ENCODE data around the gene PNMA8B. TPM values are rescaled to one million over a fixed set of nuclear protein-coding genes. Genes with fewer than 3 reads are reported as not detected.
A peak's percentile ranks its signal among the peaks of the same experiment; 100 is the strongest.

Gene PNMA8B
- total RNA-seq, 1 donor from 2014 or later: 2.4 TPM

- Mint-ChIP-seq H3K9me3 (no peaks in the 10 kb centered on the region), H3K36me3 (no peaks in the 10 kb centered on the region), H3K4me3 (no peak overlapping the region), H3K27me3 (peaks cover 42% of the 10 kb centered on the region), H3K4me1 (ENCODE audit: unreplicated experiment) (peaks cover 47% of the 10 kb centered on the region), H3K27ac (no peak overlapping the region)
- TF ChIP-seq CTCF (conservative IDR thresholded peaks at IDR 0.05): no peak
- DNase-seq (ENCODE audit: extremely low spot score, unreplicated experiment): no peak
Measured at GRCh38 chr19:46486358-46486757, 9.3 kb downstream of the PNMA8B start.

- H3K27me3 Mint-ChIP-seq: peaks cover 27% of the 10 kb centered on the region
- no peak overlapping the region for H3K27ac Mint-ChIP-seq
- no peaks in the 10 kb centered on the region for H3K36me3 Mint-ChIP-seq
- H3K4me3 Mint-ChIP-seq: no peak overlapping the region
- no peak for DNase-seq (ENCODE audit: extremely low spot score, unreplicated experiment)
- peaks cover 55% of the 10 kb centered on the region for H3K4me1 Mint-ChIP-seq (ENCODE audit: unreplicated experiment)
- no peaks in the 10 kb centered on the region for H3K9me3 Mint-ChIP-seq
- TF ChIP-seq CTCF (conservative IDR thresholded peaks at IDR 0.05): no peak
Measured at GRCh38 chr19:46484656-46485055, 11.0 kb downstream of the PNMA8B start.

GRCh38 chr19:46482631-46483030 lies 13.0 kb downstream of the PNMA8B start:
- Mint-ChIP-seq H3K27me3 (peaks cover 8% of the 10 kb centered on the region), H3K9me3 (no peaks in the 10 kb centered on the region), H3K36me3 (no peaks in the 10 kb centered on the region), H3K4me1 (ENCODE audit: unreplicated experiment) (peaks cover 49% of the 10 kb centered on the region), H3K27ac (no peak overlapping the region), H3K4me3 (no peak overlapping the region)
- TF ChIP-seq CTCF (conservative IDR thresholded peaks at IDR 0.05): no peak
- no peak for DNase-seq (ENCODE audit: extremely low spot score, unreplicated experiment)

- TF ChIP-seq CTCF (conservative IDR thresholded peaks at IDR 0.05): no peak
- peaks cover 42% of the 10 kb centered on the region for H3K4me1 Mint-ChIP-seq (ENCODE audit: unreplicated experiment)
- peak overlapping the region; percentile 16 for H3K27ac Mint-ChIP-seq
- H3K4me3 Mint-ChIP-seq: no peak overlapping the region
- H3K36me3 Mint-ChIP-seq: no peaks in the 10 kb centered on the region
- no peak for DNase-seq (ENCODE audit: extremely low spot score, unreplicated experiment)
- H3K9me3 Mint-ChIP-seq: no peaks in the 10 kb centered on the region
- H3K27me3 Mint-ChIP-seq: peaks cover 8% of the 10 kb centered on the region
Measured at GRCh38 chr19:46481947-46482346, 13.7 kb downstream of the PNMA8B start.

GRCh38 chr19:46481223-46481848 lies 14.3 kb downstream of the PNMA8B start:
- no peak overlapping the region for H3K4me3 Mint-ChIP-seq
- TF ChIP-seq CTCF (conservative IDR thresholded peaks at IDR 0.05): no peak
- H3K27ac Mint-ChIP-seq: peak overlapping the region; percentile 16
- peaks cover 2% of the 10 kb centered on the region for H3K27me3 Mint-ChIP-seq
- no peaks in the 10 kb centered on the region for H3K9me3 Mint-ChIP-seq
- DNase-seq (ENCODE audit: extremely low spot score, unreplicated experiment): no peak
- peaks cover 36% of the 10 kb centered on the region for H3K4me1 Mint-ChIP-seq (ENCODE audit: unreplicated experiment)
- H3K36me3 Mint-ChIP-seq: no peaks in the 10 kb centered on the region
